Measurements from ENCODE around the gene FHIT. TPM values are rescaled to one million over a fixed set of nuclear protein-coding genes. Genes with fewer than 3 reads are reported as not detected.

Gene FHIT
- total and polyA plus RNA-seq, 10 of the 15 experiments (the other 5 are each of a cell fraction or from before 2014, with no cell fraction given), result 4.2 to 14.9 (median 9.4) TPM

DNA sequence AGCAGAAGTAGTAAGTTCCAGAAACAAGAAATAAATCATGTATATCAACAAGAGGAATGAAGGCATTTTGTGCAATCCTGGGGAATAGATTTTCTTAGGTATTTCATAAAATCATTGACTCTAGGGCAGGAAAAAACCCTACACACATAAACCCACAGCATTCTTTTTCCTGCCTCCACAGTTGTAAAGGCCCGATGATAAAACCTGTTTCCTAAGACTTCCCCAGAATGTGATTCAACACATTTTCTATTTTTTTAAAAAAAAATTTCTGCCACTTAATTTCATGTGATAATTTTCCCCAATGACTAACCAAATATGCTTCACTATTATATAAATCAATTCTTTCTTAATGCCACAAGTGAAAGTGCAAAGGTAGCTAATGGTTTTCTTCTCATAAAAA lies 407.0 kb downstream of the FHIT start:
- FAIRE-seq, result no peak
- H3K27me3 ChIP-seq (replicated peaks in 1 of 2; ENCODE audit: control insufficient read depth in 2 of 2, insufficient read depth in 2 of 2, low read length in 1 of 2), result no peaks in the 10 kb centered on the region
- POLR2A ChIA-PET, result no interaction called here

DNA sequence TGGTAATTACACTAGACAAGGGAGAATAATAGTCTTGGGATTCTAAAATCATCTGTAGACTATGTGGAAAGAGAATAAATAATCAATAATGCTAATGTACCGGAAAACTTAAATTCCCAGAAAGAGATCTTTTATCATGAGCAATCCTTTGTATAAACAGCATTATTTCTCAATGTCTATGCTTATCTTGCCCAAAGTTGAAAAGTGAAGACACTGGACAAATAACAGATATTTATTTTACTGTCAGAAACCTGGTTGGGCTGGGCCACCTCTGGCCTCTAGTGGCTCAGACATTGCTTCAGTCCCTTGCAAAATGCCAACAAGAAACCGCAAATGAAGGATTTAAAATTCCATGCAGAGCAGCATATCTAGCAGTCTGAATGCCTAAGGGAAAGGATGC lies 409.9 kb downstream of the FHIT start:
- H3K4me1 ChIP-seq (ENCODE audit: control insufficient read depth, insufficient read depth, low read length), result no peaks in the 10 kb centered on the region
- ATAC-seq (no peak), FAIRE-seq (no peak), DNase-seq (ENCODE audit: low read depth, low spot score) (no peak)
- no peaks in the 10 kb centered on the region for H3K36me3 ChIP-seq (ENCODE audit: control insufficient read depth in 2 of 2, insufficient read depth in 2 of 2, low read length in 1 of 2)
- H3K27ac ChIP-seq (ENCODE audit: control insufficient read depth, insufficient read depth), result no peak overlapping the region
- ChIA-PET POLR2A (no interaction called here), CTCF (no interaction called here), RAD21 (ENCODE audit: unreplicated experiment) (no interaction called here), SMC1A (ENCODE audit: uncharacterized antibody, unreplicated experiment) (no interaction called here)
- no peaks in the 10 kb centered on the region for H4K20me1 ChIP-seq (ENCODE audit: control insufficient read depth, insufficient read depth)
- in situ Hi-C loops (cut with MboI) (no loop called here), intact Hi-C loops (cut with micrococcal nuclease; ENCODE audit: unreplicated experiment) (no loop called here)
- no peaks in the 10 kb centered on the region for H3K79me2 ChIP-seq (ENCODE audit: control insufficient read depth, insufficient read depth, low read length)
- no peaks in the 10 kb centered on the region for H3K9me3 ChIP-seq (replicated peaks; ENCODE audit: control insufficient read depth, insufficient read depth, low read length)
- H2AFZ ChIP-seq (ENCODE audit: control insufficient read depth, low read depth, low read length), result no peak overlapping the region
- no peaks in the 10 kb centered on the region for H3K27me3 ChIP-seq (replicated peaks in 1 of 2; ENCODE audit: control insufficient read depth in 2 of 2, insufficient read depth in 2 of 2, low read length in 1 of 2)
- WGBS (ENCODE audit: insufficient coverage, insufficient replicate concordance, low lambda C conversion rate, missing lambda C conversion rate), result 97% methylated on average over 2 of the region's 2 CpGs
- BruUV-seq (replicated peaks), result no TSS peak
- TF ChIP-seq HCFC1 (IDR thresholded peaks at IDR 0.05; ENCODE audit: low read length) (no peak), RFX5 (IDR thresholded peaks at IDR 0.05; ENCODE audit: low read depth, low read length) (no peak)
- no peak overlapping the region for H3K4me2 ChIP-seq (ENCODE audit: control insufficient read depth, insufficient read depth)
- no peak overlapping the region for H3K4me3 ChIP-seq
- H3K9ac ChIP-seq (ENCODE audit: control insufficient read depth, insufficient read depth, low read length), result no peak overlapping the region

More for the DNA sequence above, 407.0 kb downstream of the FHIT start:
- Histone ChIP-seq H3K9me3 (replicated peaks; ENCODE audit: control insufficient read depth, insufficient read depth, low read length) (no peaks in the 10 kb centered on the region), H3K36me3 (ENCODE audit: control insufficient read depth in 2 of 2, insufficient read depth in 2 of 2, low read length in 1 of 2) (no peaks in the 10 kb centered on the region), H3K9ac (ENCODE audit: control insufficient read depth, insufficient read depth, low read length) (no peak overlapping the region), H2AFZ (ENCODE audit: control insufficient read depth, low read depth, low read length) (no peak overlapping the region), H3K27ac (ENCODE audit: control insufficient read depth, insufficient read depth) (no peak overlapping the region), H3K4me1 (ENCODE audit: control insufficient read depth, insufficient read depth, low read length) (no peaks in the 10 kb centered on the region), H3K4me3 (no peak overlapping the region), H3K4me2 (ENCODE audit: control insufficient read depth, insufficient read depth) (no peak overlapping the region), H3K79me2 (ENCODE audit: control insufficient read depth, insufficient read depth, low read length) (no peaks in the 10 kb centered on the region), H4K20me1 (ENCODE audit: control insufficient read depth, insufficient read depth) (no peaks in the 10 kb centered on the region)
- in situ Hi-C loops (cut with MboI), result no loop called here
- CTCF ChIA-PET, result interaction anchor here (0.7 kb wide), 1 partner anchor 21 kb away, joined by 3 read pairs; no protein-coding TSS in a partner anchor
- TF ChIP-seq, protein P1, sequence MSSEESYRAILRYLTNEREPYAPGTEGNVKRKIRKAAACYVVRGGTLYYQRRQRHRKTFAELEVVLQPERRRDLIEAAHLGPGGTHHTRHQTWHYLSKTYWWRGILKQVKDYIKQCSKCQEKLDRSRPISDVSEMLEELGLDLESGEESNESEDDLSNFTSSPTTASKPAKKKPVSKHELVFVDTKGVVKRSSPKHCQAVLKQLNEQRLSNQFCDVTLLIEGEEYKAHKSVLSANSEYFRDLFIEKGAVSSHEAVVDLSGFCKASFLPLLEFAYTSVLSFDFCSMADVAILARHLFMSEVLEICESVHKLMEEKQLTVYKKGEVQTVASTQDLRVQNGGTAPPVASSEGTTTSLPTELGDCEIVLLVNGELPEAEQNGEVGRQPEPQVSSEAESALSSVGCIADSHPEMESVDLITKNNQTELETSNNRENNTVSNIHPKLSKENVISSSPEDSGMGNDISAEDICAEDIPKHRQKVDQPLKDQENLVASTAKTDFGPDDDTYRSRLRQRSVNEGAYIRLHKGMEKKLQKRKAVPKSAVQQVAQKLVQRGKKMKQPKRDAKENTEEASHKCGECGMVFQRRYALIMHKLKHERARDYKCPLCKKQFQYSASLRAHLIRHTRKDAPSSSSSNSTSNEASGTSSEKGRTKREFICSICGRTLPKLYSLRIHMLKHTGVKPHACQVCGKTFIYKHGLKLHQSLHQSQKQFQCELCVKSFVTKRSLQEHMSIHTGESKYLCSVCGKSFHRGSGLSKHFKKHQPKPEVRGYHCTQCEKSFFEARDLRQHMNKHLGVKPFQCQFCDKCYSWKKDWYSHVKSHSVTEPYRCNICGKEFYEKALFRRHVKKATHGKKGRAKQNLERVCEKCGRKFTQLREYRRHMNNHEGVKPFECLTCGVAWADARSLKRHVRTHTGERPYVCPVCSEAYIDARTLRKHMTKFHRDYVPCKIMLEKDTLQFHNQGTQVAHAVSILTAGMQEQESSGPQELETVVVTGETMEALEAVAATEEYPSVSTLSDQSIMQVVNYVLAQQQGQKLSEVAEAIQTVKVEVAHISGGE (CRISPR knock-in tag; IDR thresholded peaks at IDR 0.05), result no peak
- SMC1A ChIA-PET (ENCODE audit: uncharacterized antibody, unreplicated experiment), result interaction anchor here (1.6 kb wide), 1 partner anchor 13 kb away, joined by 3 read pairs; no protein-coding TSS in a partner anchor
- ATAC-seq (no peak), DNase-seq (ENCODE audit: low read depth, low spot score) (no peak)
- RAD21 ChIA-PET (ENCODE audit: unreplicated experiment), result no interaction called here
- intact Hi-C loops (cut with micrococcal nuclease; ENCODE audit: unreplicated experiment), result no loop called here
- BruUV-seq (replicated peaks), result no TSS peak
- 6% methylated on average over 1 of the region's 1 CpG for WGBS (ENCODE audit: insufficient coverage, insufficient replicate concordance, low lambda C conversion rate, missing lambda C conversion rate)
